Hepatocyte (in vitro differentiated cells): Measurements from ENCODE around the gene GLIS2.

ENCODE experiments used
- EZH2 ChIP-seq: fragments of 200-600 bp; sonication (generic); IDR thresholded peaks from 2 replicates; pipeline ENCODE4 v1.6.1; 2016; ENCODE audit warnings: antibody characterized with exemption, mild to moderate bottlenecking, borderline replicate concordance
- EZH2phosphoT487 ChIP-seq: fragments of 200-600 bp; sonication (generic); IDR thresholded peaks from one replicate; pipeline ENCODE4 v1.6.1; 2018; ENCODE audit warnings: antibody characterized with exemption, mild to moderate bottlenecking, low read depth, moderate library complexity; ENCODE audit not compliant: unreplicated experiment, severe bottlenecking
- TF ChIP-seq, protein P1 (sequence below): fragments of 200-600 bp; sonication (generic); IDR thresholded peaks from 2 replicates; pipeline ENCODE4 v1.5.1; 2016; ENCODE audit warnings: antibody characterized with exemption, mild to moderate bottlenecking; ENCODE audit not compliant: poor library complexity

DNA sequence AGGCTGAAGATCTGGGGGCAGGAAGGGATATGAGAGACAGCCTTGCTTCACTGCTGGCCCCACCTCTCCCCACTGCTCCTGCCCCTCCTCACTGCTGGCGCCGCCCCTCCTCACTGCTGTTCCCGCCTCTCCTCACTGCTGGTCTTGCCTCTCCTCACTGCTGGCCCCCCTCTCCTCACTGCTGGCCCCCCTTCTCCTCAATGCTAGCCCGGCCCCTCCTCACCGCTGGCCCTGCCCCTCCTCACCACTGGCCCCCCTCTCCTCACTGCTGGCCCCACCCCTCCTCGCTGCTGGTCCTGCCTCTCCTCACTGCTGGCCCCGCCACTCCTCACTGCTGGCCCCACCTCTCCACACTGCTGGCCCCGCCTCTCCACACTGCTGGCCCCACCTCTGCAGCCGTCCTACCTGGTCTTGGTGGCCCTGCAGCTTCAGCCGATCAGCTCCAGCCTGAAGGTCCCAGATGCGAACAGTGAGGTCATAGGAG is 44.7 kb downstream of the GLIS2 start:
- TF ChIP-seq, protein P1, sequence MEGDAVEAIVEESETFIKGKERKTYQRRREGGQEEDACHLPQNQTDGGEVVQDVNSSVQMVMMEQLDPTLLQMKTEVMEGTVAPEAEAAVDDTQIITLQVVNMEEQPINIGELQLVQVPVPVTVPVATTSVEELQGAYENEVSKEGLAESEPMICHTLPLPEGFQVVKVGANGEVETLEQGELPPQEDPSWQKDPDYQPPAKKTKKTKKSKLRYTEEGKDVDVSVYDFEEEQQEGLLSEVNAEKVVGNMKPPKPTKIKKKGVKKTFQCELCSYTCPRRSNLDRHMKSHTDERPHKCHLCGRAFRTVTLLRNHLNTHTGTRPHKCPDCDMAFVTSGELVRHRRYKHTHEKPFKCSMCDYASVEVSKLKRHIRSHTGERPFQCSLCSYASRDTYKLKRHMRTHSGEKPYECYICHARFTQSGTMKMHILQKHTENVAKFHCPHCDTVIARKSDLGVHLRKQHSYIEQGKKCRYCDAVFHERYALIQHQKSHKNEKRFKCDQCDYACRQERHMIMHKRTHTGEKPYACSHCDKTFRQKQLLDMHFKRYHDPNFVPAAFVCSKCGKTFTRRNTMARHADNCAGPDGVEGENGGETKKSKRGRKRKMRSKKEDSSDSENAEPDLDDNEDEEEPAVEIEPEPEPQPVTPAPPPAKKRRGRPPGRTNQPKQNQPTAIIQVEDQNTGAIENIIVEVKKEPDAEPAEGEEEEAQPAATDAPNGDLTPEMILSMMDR, result no peak
- TF ChIP-seq EZH2phosphoT487 (no peak), EZH2 (no peak)
